GM21825 (cell line): Measurements from ENCODE around the gene APEH.
"Not testable (repeated sequence)": the region's sequence is repeated elsewhere in the genome, so short reads cannot be mapped to it uniquely, and the experiment has no call there.

Source experiments
- ATAC-seq: cut with Tn5 transposase; IDR thresholded peaks from one replicate; pipeline ENCODE4 v1.9.1; 2021; ENCODE audit warnings: mild to moderate bottlenecking, moderate library complexity; ENCODE audit not compliant: unreplicated experiment

APEH gene

DNA sequence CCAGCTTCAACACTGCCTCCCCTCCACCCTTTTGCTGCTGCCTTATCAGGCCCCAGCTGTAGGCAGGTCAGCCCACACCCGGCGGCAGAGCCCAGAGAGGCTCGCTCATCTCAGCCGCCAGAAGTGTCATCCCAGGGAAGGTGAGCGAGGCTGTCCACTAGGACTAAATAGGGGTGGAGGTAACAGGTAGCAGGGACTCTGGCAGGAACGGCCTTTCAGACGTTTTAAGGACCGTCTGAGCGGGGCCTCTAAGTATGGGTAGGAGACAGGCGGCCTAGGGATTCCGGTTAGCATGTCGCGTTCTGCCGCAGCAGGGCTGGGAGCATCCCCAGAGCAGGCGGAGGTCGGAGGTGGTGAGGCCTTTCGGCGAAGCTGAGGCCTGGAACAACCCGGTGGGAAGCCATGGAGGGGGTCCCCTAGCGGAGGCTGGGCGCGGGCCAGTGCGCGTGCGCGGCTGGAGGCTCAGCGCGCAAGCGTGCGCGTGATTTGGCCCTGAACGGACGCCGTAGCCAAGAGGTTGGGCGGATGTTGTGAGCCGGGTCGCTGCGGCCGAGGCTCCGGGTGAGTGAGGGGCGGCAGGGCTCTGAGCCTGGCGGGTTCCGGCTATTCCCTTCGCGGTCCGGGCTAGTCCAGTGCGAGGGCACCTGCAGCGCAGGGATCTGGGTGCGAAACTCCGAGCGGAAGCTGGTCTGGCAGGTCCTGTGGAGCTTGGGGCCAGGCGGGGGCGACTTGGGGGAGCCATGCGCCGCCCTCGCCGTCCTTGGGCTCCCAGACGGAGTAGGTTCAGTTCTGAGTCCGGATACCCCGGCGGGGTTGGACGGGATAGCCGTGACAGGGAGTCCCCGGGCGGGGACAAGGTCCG lies 15.1 kb downstream of the APEH start, which contains the start of the genes MST1 and RNF123:
MST1 (minus strand) TSS at position 429 of the 862 bp plus-strand sequence. CDS start 783 bp downstream, outside the sequence.
RNF123 (plus strand) TSS at position 512 of the 862 bp plus-strand sequence. CDS start 1,609 bp downstream, outside the sequence.
- peak; percentile 48 for ATAC-seq

DNA sequence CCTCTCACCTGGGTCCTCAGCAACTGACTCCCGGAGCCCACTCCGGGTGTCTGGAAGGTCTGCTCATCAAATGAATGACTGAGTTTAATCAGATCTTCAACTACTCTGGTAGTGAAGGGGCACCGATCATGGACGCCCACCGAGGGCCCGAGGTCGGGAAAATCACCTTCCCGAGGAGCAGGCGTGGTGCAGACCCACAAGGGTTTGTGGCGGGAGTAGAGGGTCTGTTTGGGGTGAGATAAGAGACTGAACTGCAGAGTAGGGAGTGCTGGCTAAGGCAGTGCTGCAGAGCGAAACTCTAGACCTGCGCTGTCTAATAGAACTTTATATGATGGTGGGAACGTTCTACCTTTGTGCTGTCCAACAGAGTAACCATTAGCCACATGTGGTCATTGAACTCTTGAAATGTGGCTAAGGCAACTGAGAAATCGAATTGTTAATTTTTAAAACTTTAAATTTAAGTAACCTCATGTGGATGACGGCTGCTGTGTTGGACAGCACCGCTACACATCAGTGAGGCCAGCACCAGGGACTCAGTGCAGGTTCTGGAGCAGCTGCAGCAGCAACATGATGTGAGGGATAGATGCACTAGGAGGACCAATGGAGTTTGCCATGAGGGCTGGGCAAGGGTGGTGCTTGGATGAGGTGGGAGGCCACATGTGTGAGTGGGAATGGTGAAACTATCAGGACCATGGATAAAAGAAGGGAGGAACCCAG lies 15.9 kb downstream of the APEH start:
- ATAC-seq = not testable (repeated sequence)

DNA sequence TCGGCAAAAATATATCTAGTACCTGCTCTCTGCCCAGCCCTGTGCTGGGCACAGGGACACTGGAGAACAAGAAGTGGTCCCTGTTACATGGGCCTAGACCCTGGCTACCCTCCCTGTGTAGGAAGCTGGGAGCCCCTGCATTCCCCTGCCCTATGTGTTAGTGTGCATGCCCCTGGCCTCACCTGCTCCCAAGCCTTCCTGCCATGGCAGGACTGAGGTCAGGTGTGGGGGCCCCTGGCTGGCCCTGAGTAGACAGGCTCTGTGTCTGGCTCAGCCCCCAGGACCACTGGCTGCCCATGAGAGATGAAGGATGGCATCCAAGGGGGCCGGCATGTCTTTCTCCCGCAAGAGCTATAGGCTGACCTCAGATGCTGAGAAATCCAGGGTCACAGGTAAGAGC lies 16.7 kb downstream of the APEH start:
- not testable (repeated sequence) for ATAC-seq

DNA sequence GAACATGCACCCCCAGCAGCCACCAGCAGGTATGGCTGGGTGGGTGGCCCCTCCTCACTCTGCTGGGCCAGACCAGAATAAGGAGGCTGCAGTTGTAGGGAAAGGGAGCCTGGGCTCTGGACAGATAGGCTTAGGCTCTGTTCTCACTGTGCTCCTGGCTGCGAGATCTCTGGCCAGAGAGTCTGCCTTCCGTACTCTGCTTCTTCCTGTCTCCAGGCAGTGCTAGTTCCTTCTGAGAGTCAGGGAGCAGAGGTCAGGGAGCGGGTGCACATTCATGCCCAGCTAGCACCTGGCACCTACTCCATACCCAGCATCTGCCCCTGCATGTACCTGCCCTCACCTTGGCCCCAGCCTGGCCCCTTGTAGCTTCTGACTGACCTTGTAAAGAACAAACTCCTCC lies 17.3 kb downstream of the APEH start:
- ATAC-seq = not testable (repeated sequence)

DNA sequence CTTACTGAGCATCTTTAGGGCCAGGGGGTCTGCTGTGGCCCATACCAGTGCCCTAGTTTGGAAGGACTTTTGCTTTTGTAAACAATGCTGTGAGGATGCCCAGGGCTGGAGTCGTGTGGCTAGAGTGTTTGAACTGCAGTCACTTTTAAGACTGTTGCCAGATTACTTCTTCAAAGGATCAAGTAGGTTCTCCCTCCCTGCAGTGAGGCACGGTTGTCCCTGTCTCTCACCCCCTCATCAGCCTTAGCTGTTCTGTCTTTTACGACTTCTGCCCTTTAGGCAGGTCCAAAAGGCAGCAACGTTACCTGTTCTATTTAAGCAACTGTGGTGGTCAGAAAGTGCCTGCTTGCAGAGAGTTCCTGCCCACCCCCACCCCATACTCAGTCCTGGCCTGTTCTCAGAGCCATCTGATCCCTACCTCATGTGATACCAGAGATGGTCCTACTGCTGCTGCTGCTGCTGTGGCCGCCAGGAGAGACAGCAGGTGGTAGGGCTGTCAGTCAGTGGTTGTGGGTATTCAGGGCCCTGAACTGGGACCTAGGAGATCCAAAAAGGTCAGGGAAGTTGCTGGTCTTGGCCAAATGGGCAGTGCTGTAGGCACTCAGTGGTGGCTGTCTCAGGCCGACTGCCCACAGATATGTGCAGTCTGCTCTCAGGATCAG lies 20.4 kb downstream of the APEH start:
- ATAC-seq = not testable (repeated sequence)

DNA sequence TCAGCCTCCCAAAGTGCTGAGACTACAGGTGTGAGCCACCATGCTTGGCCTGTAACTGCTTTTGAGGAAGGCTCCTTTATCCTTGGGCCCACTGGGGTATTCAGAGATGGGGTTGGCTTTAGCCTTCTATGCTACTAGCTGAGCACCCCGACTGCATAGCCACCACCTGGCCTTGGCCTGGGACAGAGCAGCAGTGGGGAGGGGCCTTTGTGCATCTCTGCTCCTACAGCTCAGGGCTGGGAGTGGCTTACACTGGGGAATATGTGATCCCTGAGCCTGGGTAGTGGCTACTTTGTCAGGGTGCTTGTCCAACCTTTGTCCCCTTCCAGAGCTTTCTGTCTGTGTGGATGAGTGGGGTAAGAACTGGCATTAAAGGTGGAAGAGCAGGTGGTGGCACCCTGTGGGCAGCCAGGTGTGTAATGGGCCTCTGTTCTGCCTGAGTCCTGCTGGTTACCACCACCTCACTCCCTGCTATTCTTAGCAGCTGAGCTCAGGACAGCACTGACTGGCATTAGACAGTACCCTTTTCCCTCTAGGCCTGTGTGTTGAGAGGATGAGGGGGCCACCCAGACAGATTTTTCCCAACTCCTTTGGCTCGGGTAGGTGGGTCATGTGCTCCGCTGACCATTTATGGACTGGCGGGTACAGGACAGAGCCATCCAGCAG lies 21.3 kb downstream of the APEH start:
- ATAC-seq = not testable (repeated sequence)

DNA sequence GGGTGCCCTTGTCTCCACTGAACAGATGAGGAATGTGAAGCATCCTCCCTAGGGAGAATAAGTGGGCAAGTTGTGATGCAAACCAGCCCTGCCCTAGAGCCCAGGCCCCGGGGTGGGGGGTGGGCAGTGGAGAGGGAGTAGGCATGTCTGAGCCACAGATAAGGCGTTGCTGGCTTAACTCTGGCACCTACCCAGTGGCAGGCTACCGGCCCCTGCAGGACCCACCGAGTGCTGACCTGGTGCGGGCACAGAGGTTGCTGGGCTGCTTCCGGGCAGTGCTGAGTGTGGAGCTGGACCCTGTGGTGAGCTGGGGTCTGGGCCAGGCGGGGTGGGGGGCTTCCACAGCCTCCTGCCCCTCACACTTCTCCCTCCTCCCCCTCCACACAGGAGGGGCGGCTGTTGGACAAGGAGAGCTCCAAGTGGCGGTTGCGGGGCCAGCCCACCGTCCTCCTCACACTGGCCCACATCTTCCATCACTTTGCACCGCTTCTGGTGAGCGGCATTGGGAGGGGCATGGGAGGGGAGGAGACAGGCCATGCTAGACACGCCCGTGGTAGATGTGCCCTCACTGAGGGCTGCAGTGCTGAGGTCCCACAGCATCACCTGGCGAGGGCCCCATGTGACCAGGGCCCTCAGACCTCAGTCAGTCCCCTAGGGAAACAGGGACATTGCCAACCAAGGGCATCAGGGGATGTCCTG lies 25.3 kb downstream of the APEH start:
- no peak for ATAC-seq

DNA sequence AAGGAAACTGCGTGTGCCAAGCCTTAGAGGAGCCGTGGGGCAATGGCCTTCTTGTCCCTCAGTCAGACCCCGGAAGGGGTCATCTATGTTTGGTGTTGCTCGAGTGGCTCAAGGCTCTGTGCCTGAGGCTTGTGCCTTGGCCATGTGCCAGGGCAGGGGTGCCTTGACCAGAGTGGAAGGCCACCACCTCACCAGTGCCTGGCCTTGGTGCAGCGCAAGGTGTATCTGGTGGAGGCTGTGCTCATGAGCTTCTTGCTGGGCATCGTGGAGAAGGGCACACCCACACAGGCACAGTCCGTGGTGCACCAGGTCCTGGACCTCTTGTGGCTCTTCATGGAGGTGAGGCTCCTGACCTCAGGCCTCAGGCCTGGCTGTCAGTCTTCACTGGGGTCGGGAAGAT lies 25.9 kb downstream of the APEH start:
- no peak for ATAC-seq

DNA sequence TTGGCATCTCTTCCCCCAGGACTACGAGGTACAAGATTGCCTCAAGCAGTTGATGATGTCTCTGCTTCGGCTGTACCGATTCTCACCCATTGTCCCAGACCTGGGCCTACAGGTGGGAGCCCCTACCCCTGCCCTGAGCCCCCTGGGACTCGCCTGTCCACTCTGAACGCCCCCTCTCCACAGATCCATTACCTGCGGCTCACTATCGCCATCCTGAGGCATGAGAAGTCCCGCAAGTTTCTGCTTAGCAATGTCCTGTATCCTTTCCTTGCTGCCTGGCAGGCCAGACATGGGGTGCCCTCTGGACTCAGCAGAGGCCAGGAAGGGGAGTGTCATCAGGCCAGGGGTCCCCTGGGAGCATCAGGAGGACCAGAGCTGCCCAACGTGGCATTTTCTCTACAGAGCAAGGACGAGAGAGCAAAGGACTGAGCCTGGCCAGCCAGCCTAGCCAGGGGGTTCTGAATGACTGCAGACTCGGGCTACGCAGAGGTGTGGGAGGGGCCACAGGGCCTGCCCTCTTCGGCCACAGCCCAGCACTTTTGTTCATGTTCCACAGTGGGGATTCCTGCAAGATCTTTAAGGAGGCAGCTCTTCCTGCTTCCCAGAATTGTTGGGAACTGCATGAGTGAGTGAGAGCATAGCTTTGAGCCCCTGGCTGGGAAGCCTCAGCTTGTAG lies 26.4 kb downstream of the APEH start:
- ATAC-seq = no peak

DNA sequence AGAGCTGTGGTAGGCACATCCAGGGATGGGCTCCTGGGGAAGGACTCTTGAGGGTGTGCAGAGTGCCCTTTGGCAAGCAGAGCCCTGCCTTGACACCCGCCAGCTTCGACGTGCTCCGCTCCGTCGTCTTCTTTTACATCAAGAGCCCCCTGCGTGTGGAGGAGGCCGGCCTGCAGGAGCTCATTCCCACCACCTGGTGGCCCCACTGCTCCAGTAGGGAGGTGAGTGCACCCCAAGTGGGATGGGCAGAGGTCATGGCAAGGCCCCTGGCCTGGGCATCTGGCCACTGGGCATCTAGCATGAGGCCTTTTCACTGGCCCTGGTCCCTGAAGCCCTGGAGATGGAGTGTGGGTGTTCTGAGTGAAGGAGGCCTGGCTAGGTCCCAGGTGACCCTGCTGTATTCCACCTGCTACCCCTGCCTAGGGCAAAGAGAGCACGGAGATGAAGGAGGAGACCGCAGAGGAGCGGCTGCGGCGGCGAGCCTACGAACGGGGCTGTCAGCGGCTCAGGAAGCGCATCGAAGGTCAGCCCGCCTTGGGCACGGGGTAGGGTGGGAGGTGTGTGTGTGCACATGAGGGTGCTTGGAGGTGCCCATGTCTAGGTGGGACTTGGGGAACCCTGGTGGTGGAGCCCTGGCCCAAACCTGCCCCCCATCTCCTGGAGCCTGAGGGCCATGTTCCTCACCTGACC lies 27.4 kb downstream of the APEH start:
- ATAC-seq = no peak

DNA sequence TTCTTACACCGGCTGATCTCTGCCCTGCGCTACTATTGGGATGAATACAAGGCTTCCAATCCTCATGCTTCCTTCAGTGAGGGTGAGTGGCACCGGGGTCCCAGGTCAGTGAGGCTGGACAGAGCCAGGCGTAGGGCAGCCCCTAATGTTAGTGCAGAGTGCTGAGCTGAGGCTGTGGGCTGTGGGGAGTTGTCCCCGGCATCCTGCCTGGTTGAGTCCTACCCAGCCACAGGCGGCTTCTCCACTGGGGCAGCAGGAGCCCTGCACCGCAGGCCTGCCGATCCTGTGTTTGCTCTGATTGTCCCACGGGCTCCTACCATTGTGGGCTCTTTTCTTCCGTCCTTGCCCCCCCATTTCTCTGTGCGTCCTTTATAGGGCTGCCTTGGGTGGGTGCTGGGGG lies 28.5 kb downstream of the APEH start:
- no peak for ATAC-seq

DNA sequence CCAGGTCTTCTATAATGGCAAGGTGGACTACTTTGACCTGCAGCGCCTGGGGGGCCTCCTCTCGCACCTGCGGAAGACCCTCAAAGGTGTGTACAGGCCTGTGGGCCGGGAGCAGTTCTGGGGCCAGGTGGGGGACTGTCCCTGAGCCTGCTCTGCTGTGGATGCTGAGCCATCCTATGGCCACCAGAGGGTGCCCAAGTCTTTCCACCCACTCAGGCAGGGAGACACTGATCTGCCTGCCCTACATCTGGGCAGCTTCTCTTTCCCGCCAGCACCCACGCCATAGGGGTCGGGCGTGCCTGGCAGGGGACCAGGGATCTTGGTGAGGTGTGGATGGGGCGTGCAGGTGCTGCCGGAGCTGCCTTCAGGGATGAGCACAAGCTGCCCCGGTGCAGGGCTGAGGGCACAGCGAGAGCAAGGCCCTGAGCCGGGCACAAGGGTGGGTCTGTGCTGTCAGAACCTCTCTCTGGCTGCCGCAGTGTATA lies 29.3 kb downstream of the APEH start:
- ATAC-seq = peak; percentile 65

DNA sequence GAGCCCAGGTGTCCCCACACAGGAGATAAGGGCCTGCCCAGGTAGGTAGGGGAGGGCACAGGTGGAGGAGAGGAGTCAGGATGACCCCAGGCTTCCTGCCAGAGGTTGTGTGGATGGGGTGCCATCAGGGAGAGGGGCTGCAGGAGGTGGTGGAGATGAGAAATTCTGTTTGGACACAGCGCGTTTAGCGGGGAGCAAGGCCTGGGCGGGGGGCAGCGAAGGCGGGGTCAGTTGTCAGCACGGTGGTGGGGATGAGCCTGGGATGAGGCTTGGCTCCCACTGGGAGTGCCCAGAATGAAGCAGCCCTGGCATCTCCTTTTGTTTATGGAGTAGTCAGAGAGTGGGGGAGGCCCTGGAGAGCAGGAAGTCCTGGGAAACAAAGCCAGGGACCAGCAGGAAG lies 29.8 kb downstream of the APEH start:
- ATAC-seq = no peak

DNA sequence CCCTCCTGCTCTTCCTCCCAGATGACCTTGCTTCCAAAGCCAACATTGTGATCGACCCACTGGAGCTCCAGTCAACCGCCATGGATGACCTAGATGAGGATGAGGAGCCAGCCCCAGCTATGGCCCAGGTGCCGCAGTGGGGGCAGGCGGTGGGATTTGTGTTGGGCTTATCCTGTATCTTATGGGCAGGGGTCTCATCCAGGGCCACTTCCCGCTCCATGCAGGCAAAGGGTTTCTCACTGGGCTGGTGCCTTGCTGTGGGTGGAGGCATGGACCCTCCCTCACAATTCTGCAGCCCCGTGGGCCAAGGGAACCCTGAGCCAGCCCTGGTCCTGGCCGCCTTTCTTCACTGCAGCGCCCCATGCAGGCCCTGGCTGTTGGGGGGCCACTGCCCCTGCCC lies 30.5 kb downstream of the APEH start:
- ATAC-seq = no peak

DNA sequence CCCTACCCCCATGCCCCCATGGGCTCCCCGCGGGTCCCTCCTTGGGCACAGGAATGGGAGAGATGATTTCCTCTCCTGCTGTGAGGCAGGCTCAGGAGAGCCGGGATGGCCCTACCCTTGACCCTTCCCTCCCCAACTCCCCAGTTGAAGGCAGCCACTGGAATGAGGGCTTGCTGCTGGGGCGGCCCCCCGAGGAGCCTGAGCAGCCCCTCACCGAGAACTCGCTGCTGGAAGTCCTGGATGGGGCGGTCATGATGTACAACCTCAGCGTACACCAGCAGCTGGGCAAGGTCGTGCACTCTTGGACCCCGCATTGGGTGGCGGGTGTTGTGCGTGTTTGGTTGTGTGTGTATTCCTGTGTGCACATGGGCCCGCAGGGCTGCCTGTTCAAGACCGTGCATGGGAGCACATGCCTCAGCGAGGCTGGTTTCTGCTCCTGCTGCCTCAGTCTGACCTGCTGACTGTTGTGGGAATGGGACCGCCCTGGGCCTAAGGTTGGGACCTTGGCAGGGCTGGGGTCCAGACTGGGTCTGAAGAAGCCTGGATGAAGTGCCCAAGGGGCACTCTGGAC lies 31.3 kb downstream of the APEH start:
- no peak for ATAC-seq

DNA sequence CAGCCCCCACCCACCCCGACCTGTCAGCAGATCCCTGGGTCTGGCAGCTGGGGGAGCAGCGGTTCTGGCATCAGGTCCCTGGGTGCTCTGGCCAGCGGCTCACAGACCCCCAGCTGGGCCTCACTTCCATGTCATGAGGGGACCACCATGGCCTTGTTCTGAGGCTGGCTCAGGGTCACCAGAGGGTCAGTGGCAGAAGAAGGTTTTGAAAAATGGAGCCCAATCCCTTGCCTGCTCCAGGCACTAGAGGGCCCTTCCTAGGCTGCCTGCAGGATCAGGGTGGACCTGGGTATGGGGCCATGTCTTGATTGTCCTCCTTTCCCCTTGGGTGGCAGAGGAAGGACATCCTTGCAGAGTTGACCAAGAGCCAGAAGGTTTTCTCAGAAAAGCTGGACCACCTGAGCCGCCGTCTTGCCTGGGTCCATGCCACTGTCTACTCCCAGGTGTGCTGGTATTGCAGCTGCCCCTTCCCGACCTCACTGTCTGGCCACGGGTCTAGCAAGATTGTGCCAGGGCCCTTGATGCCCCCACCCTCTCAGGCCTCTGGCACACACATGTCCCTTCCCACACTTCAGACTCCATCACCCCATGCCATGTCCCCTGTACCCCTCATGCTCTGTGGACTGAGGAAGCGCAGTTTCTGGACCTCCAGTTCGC lies 32.4 kb downstream of the APEH start:
- no peak for ATAC-seq

DNA sequence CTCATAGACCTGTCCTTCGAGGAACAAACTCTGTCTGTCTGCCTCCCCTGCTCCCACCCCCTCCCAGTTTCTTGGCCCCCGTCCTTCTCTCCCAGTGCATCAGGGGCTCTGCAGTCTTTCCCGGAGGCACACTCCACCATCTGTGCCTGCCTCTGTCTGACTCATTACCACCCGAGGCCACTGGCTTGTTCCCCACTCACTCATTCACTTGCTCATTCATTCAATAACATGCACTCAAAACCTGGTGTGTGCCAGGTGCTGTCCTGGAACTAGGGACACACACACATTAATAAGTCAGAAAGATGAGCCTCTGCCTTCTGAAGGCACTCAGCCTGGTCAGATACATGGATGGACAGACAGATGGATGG lies 32.9 kb downstream of the APEH start:
- ATAC-seq = no peak

DNA sequence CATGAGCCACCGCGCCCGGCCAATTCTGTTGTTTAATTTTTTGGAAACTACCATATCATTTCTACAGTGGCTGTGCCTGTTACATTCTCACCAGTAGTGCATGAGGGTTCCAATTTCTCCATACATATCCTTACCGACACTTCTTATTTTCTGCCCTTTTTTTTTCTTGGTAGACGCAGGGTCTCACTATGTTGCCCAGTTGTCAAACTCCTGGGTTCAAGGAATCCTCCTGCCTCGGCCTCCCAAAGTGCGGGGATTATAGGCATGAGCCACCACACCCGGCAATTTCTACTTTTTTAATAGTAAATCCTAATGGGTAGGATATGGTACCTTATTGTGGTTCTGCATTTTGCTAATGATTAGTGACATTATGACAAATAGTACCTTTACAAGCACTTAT lies 35.7 kb downstream of the APEH start:
- no peak for ATAC-seq
